Chondrocyte (in vitro differentiated cells): ENCODE data around the gene BORCS5. TPM values are rescaled to one million over a fixed set of nuclear protein-coding genes. Genes with fewer than 3 reads are reported as not detected.

Source experiments
- DNase-seq: peaks from one replicate; pipeline ENCODE4 v3.0.0; 2021; ENCODE audit warnings: mixed read lengths, low spot score
- H3K27ac Mint-ChIP-seq: one replicate; pipeline ENCODE4 v1.8.0; 2021; ENCODE audit warnings: mild to moderate bottlenecking, moderate library complexity, mixed read lengths; ENCODE audit not compliant: unreplicated experiment
- H3K27me3 Mint-ChIP-seq: 2 replicates; pipeline ENCODE4 v1.8.0; 2021; ENCODE audit warnings: low read depth, mixed read lengths
- H3K36me3 Mint-ChIP-seq: 2 replicates; pipeline ENCODE4 v1.8.0; 2021; ENCODE audit warnings: low read depth, mixed read lengths
- H3K4me1 Mint-ChIP-seq: 2 replicates; pipeline ENCODE4 v1.8.0; 2021; ENCODE audit warnings: low read depth, mild to moderate bottlenecking, mixed read lengths
- H3K4me3 Mint-ChIP-seq: one replicate; pipeline ENCODE4 v1.8.0; 2021; ENCODE audit warnings: mild to moderate bottlenecking, moderate library complexity, mixed read lengths; ENCODE audit not compliant: unreplicated experiment
- H3K9me3 Mint-ChIP-seq: 2 replicates; pipeline ENCODE4 v1.8.0; 2021; ENCODE audit warnings: low read depth, mixed read lengths
- CTCF ChIP-seq: fragments of 200-600 bp; sonication (generic); IDR thresholded peaks from 2 replicates; pipeline ENCODE4 v1.5.0; 2021; ENCODE audit warnings: antibody characterized with exemption, mild to moderate bottlenecking, moderate library complexity
- total RNA-seq: library from RNA; stranded (reverse); gene quantifications from 3 replicates; pipeline ENCODE4 v1.2.1, GENCODE V29; 2021

The BORCS5 gene
- total RNA-seq, 1 donor from 2014 or later = 11.3 TPM

DNA sequence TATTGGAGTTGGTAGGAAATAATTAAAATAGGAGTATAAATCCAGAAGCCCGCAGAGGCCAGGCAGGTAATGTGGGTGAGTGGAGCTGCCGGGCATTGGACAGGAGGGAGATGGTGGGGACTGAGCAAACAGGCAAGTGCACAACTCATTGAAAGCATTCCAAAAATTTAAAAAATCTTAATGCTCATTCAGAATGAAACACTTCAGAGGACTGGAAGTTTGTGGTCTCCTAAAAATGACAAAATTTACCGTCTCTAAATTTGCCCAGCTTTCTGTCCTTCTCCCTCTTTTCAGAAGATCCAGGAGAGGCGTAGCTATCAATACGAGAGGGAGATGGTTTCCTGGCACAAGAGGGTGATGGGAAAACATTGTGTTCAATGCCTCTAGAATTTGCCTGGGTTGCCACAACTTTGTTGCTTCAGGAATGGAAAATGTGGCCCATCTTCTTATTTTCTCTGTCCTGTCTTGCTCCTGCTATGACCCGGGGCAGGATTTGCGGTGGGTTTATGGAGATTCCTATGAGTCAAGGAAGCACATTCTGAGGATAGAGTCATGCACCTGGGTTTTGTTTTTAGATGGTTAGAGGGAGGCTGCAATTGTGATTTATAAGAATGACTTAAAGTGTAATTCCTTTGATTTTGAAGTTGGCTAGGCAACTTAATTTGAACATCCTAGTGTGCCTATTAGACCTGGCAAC lies 72.2 kb downstream of the BORCS5 start:
- DNase-seq = no peak
- Mint-ChIP-seq H3K36me3 (peaks cover 2% of the 10 kb centered on the region), H3K4me1 (peaks cover 54% of the 10 kb centered on the region), H3K27ac (peak overlapping the region; percentile 41), H3K9me3 (peaks cover 7% of the 10 kb centered on the region), H3K27me3 (no peaks in the 10 kb centered on the region), H3K4me3 (no peak overlapping the region)
- no peak for TF ChIP-seq CTCF

DNA sequence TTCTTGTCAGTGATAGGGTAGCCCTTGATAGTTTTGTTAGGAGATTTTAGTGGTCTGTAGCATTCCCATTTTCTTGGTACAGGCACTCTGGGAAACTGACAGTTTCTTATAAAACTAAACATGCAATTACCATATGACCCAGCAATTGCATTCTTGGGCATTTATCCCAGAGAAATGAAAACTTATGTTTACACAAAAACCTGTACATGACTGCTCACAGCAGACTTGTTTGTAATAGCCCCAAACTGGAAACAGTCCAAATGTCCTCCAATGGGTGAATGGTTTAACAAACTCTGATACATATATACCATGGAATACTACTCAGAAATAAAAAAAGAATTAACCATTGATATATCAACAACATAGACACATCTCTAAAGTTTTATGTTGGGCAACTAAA lies 75.5 kb downstream of the BORCS5 start:
- Mint-ChIP-seq H3K4me1 (peaks cover 46% of the 10 kb centered on the region), H3K4me3 (no peak overlapping the region), H3K27me3 (no peaks in the 10 kb centered on the region), H3K27ac (peak overlapping the region; percentile 87), H3K36me3 (peaks cover 10% of the 10 kb centered on the region), H3K9me3 (peaks cover 5% of the 10 kb centered on the region)
- no peak for TF ChIP-seq CTCF
- DNase-seq = no peak

DNA sequence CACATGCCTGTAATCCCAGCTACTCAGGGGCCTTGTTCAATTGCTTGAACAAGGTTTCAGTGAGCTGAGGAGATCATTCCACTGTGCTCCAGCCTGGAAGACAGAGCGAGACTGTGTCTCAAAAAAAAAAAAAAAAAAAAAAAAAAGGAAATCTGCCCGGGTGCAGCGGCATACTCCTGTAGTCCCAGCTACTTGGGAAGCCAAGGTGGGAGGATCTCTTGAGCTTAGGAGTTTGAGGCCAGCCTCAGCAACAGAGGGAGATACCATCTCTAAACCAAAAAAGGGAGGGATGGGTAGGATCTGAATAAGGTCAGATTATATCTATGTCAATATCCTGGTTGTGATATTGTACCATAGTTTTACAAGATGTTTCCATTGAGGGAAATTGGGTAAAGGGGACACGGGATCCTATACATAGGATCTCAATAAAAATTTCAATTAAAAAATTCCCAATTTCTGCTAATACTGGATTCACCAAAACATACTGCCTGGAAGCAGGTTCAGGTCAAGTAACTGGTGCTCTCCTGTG lies 76.4 kb downstream of the BORCS5 start:
- Mint-ChIP-seq H3K4me1 (peaks cover 46% of the 10 kb centered on the region), H3K9me3 (peaks cover 7% of the 10 kb centered on the region), H3K27ac (peak overlapping the region; percentile 63), H3K4me3 (no peak overlapping the region), H3K27me3 (no peaks in the 10 kb centered on the region), H3K36me3 (peaks cover 14% of the 10 kb centered on the region)
- no peak for DNase-seq
- TF ChIP-seq CTCF = no peak

GRCh38 chr12:12436831-12437345 lies 80.0 kb downstream of the BORCS5 start:
- Mint-ChIP-seq H3K4me1 (peaks cover 38% of the 10 kb centered on the region), H3K27ac (no peak overlapping the region), H3K36me3 (peaks cover 15% of the 10 kb centered on the region), H3K27me3 (no peaks in the 10 kb centered on the region), H3K9me3 (peaks cover 7% of the 10 kb centered on the region), H3K4me3 (no peak overlapping the region)
- DNase-seq = no peak
- TF ChIP-seq CTCF = no peak

- Mint-ChIP-seq H3K36me3 (peaks cover 15% of the 10 kb centered on the region), H3K27me3 (no peaks in the 10 kb centered on the region), H3K27ac (no peak overlapping the region), H3K9me3 (peaks cover 7% of the 10 kb centered on the region), H3K4me1 (peaks cover 43% of the 10 kb centered on the region), H3K4me3 (no peak overlapping the region)
- no peak for DNase-seq
- no peak for TF ChIP-seq CTCF
Observed at GRCh38 chr12:12439636-12440035, 82.8 kb downstream of the BORCS5 start.
